Astrocyte (in vitro differentiated cells and primary cell): ENCODE measurements around the gene INO80B. TPM values are rescaled to one million over a fixed set of nuclear protein-coding genes. Genes with fewer than 3 reads are reported as not detected.

ENCODE experiments used
- DNase-seq: peaks from one replicate; pipeline ENCODE4 v3.0.0-alpha.2; 2010; ENCODE audit warnings: low read depth
- FAIRE-seq: peaks from 2 replicates; lab custom pipeline; 2011; peaks lifted over from hg19 to GRCh38; lab: Jason Lieb, UNC
- H2AFZ ChIP-seq: 2 replicates; pipeline ENCODE4 v1.6.0; 2012; ENCODE audit warnings: low read depth, low read length, inconsistent platforms
- H3K27ac ChIP-seq: 2 replicates; pipeline ENCODE4 v1.5.1; 2011; ENCODE audit warnings: low read depth, low read length, inconsistent platforms
- H3K27me3 ChIP-seq: 2 replicates; pipeline ENCODE4 v1.6.0; 2011; ENCODE audit warnings: low read length, inconsistent platforms; ENCODE audit not compliant: insufficient read depth
- H3K36me3 ChIP-seq: 2 replicates; pipeline ENCODE4 v1.5.1; 2011; ENCODE audit warnings: low read length, inconsistent platforms; ENCODE audit not compliant: insufficient read depth
- H3K4me1 ChIP-seq: 2 replicates; pipeline ENCODE4 v1.5.1; 2011; ENCODE audit warnings: low read length, inconsistent platforms; ENCODE audit not compliant: insufficient read depth
- H3K4me2 ChIP-seq: 2 replicates; pipeline ENCODE4 v1.6.0; 2012; ENCODE audit warnings: low read length, inconsistent platforms
- H3K4me3 ChIP-seq: 2 replicates; pipeline ENCODE4 v1.5.1; 2011; ENCODE audit warnings: low read depth, mild to moderate bottlenecking, low read length, inconsistent platforms; ENCODE audit not compliant: insufficient read depth
- H3K79me2 ChIP-seq: 2 replicates; pipeline ENCODE4 v1.6.0; 2012; ENCODE audit warnings: mild to moderate bottlenecking, low read length, inconsistent platforms; ENCODE audit not compliant: insufficient read depth
- H3K9ac ChIP-seq: 2 replicates; pipeline ENCODE4 v1.6.0; 2012; ENCODE audit warnings: mild to moderate bottlenecking, low read length, inconsistent platforms
- H3K9me3 ChIP-seq: 2 replicates; pipeline ENCODE4 v1.5.1; 2012; ENCODE audit warnings: low read depth, mild to moderate bottlenecking, low read length, inconsistent platforms; ENCODE audit not compliant: insufficient read depth
- H4K20me1 ChIP-seq: 2 replicates; pipeline ENCODE4 v1.6.0; 2012; ENCODE audit warnings: low read length, inconsistent platforms; ENCODE audit not compliant: insufficient read depth
- H3K27ac Mint-ChIP-seq: one replicate; pipeline ENCODE4 v1.8.0; 2021; ENCODE audit warnings: mild to moderate bottlenecking, mixed read lengths; ENCODE audit not compliant: unreplicated experiment
- H3K27me3 Mint-ChIP-seq: one replicate; pipeline ENCODE4 v1.8.0; 2021; ENCODE audit warnings: low read depth, mixed read lengths; ENCODE audit not compliant: unreplicated experiment
- H3K36me3 Mint-ChIP-seq: one replicate; pipeline ENCODE4 v1.8.0; 2021; ENCODE audit warnings: low read depth, mixed read lengths; ENCODE audit not compliant: unreplicated experiment
- H3K4me1 Mint-ChIP-seq: one replicate; pipeline ENCODE4 v1.8.0; 2021; ENCODE audit warnings: low read depth, mixed read lengths; ENCODE audit not compliant: unreplicated experiment
- H3K4me3 Mint-ChIP-seq: one replicate; pipeline ENCODE4 v1.8.0; 2021; ENCODE audit warnings: mild to moderate bottlenecking, moderate library complexity, mixed read lengths; ENCODE audit not compliant: unreplicated experiment
- H3K9me3 Mint-ChIP-seq: one replicate; pipeline ENCODE4 v1.8.0; 2021; ENCODE audit warnings: mild to moderate bottlenecking, mixed read lengths; ENCODE audit not compliant: unreplicated experiment
- EZH2 ChIP-seq: IDR thresholded peaks from 2 replicates; pipeline ENCODE4 v1.6.1; 2012; ENCODE audit warnings: mild to moderate bottlenecking, low read length, inconsistent platforms; ENCODE audit not compliant: insufficient read depth
- total RNA-seq: library from RNA; stranded (reverse); gene quantifications from 2 replicates; pipeline ENCODE4 v1.2.1, GENCODE V29; 2021
- TF ChIP-seq, protein P1 (sequence below): IDR thresholded peaks from 2 replicates; pipeline ENCODE4 v1.5.1; 2011; ENCODE audit warnings: low read depth, mild to moderate bottlenecking, inconsistent platforms, low read length, moderate library complexity; ENCODE audit not compliant: insufficient read depth

Gene INO80B
- total RNA-seq, 1 donor from 2014 or later, result 19.2 TPM

DNA sequence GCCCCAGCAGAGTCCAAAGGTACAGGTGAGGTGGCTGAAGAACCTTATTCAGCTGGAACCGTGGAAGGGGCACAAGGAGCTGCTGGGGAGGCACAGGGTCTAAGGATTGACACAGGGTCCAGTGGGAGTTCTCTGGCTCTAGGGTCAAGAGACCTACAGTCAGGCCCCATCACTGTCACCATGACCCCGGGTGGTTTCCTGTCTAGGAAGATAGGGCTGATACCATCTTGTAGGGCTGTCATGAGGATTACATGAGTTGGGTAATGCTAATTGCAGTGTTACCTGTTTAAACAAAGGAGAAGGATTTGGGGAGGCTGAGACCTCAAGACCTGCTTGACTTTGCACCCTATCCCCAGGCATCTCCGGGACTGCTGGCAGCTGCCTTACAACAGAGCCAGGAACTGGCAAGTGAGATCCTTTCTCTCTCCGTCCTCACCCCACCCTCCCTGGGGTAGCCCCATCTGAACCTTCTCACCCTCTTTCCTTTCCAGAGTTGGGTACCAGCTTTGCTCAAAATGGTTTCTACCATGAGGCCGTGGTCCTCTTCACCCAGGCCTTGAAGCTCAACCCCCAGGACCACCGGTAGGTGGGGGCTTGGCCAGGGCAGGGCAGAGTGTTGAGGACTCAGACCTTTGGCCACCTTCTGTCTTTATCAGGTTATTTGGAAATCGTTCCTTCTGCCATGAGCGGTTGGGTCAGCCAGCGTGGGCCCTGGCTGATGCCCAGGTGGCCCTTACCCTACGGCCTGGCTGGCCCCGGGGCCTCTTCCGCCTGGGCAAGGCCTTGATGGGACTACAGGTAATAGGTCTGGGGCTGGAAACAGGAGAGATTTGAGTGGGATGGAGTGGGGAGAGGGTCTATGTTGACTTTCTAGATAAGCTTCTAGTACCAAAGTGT is 37.0 kb downstream of the INO80B start:
- H3K4me2 ChIP-seq, result no peak overlapping the region
- H3K36me3 ChIP-seq, result peaks cover 6% of the 10 kb centered on the region
- no peak overlapping the region for H3K27ac ChIP-seq
- H2AFZ ChIP-seq, result no peak overlapping the region
- no peaks in the 10 kb centered on the region for H3K9me3 Mint-ChIP-seq
- H3K4me1 Mint-ChIP-seq, result peaks cover 9% of the 10 kb centered on the region
- peaks cover 4% of the 10 kb centered on the region for H3K4me1 ChIP-seq
- FAIRE-seq (no peak), DNase-seq (no peak)
- H3K27me3 Mint-ChIP-seq, result peaks cover 15% of the 10 kb centered on the region
- peaks cover 7% of the 10 kb centered on the region for H4K20me1 ChIP-seq
- H3K4me3 Mint-ChIP-seq, result no peak overlapping the region
- H3K4me3 ChIP-seq, result no peak overlapping the region
- no peaks in the 10 kb centered on the region for H3K9me3 ChIP-seq
- peaks cover under 1% of the 10 kb centered on the region for H3K27me3 ChIP-seq
- H3K79me2 ChIP-seq, result no peaks in the 10 kb centered on the region
- H3K36me3 Mint-ChIP-seq, result peaks cover 38% of the 10 kb centered on the region
- no peak overlapping the region for H3K9ac ChIP-seq
- peak overlapping the region; percentile 58 for H3K27ac Mint-ChIP-seq
- TF ChIP-seq, protein P1, sequence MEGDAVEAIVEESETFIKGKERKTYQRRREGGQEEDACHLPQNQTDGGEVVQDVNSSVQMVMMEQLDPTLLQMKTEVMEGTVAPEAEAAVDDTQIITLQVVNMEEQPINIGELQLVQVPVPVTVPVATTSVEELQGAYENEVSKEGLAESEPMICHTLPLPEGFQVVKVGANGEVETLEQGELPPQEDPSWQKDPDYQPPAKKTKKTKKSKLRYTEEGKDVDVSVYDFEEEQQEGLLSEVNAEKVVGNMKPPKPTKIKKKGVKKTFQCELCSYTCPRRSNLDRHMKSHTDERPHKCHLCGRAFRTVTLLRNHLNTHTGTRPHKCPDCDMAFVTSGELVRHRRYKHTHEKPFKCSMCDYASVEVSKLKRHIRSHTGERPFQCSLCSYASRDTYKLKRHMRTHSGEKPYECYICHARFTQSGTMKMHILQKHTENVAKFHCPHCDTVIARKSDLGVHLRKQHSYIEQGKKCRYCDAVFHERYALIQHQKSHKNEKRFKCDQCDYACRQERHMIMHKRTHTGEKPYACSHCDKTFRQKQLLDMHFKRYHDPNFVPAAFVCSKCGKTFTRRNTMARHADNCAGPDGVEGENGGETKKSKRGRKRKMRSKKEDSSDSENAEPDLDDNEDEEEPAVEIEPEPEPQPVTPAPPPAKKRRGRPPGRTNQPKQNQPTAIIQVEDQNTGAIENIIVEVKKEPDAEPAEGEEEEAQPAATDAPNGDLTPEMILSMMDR, result no peak
- TF ChIP-seq EZH2, result no peak

DNA sequence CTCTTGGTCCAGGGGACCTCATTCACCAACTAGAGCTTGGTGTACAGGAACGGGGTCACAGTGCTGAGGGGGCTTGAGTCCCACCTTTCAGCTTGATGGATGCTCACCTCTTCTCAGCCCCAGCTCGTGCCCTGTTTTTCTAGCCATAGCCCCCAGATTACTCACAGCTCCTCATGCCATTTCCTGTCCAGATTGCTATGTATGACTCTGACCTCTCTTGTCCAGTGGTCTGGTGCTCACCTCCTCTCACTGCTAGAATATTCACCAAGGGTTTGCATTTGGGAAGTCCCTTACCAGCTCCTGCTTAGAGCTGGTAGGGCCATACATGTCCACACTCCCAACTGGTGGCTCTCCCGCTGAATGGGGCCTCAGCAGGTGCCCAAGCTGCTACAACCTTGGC is 38.7 kb downstream of the INO80B start:
- DNase-seq (no peak), FAIRE-seq (no peak)
- H3K9ac ChIP-seq, result no peak overlapping the region
- peaks cover 6% of the 10 kb centered on the region for H3K36me3 ChIP-seq
- H3K9me3 ChIP-seq, result no peaks in the 10 kb centered on the region
- H3K4me3 ChIP-seq, result no peak overlapping the region
- peaks cover 16% of the 10 kb centered on the region for H3K4me1 ChIP-seq
- peaks cover 7% of the 10 kb centered on the region for H4K20me1 ChIP-seq
- H3K4me1 Mint-ChIP-seq, result peaks cover 15% of the 10 kb centered on the region
- H3K4me2 ChIP-seq, result no peak overlapping the region
- H3K27ac Mint-ChIP-seq, result no peak overlapping the region
- peaks cover 17% of the 10 kb centered on the region for H3K27me3 ChIP-seq
- peaks cover 38% of the 10 kb centered on the region for H3K36me3 Mint-ChIP-seq
- H3K4me3 Mint-ChIP-seq, result peak overlapping the region; percentile 6
- no peaks in the 10 kb centered on the region for H3K79me2 ChIP-seq
- TF ChIP-seq EZH2, result no peak
- TF ChIP-seq, protein P1, result no peak
- no peak overlapping the region for H3K27ac ChIP-seq
- peaks cover 30% of the 10 kb centered on the region for H3K27me3 Mint-ChIP-seq
- no peaks in the 10 kb centered on the region for H3K9me3 Mint-ChIP-seq
- no peak overlapping the region for H2AFZ ChIP-seq

DNA sequence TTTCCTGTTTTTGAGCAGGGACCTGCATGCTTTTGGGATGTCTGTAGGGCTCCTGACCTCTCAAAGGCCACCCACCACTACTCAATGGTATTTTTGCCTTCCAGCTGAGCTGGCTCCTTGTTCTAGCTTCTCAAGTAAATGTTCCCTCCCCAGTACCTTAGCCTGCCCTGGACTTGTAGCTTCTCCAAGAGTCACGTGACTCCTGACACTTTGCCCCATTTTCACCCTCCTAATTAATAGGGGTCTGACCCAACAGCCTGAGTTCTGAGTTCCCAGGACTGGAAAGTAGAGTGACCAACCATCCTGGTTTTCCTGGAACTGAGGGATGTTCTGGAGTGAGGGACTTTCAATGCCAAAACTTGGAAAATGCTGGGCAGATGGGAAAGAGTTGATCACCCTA is 40.6 kb downstream of the INO80B start:
- Histone ChIP-seq H3K36me3 (peaks cover 6% of the 10 kb centered on the region), H3K27me3 (peaks cover 32% of the 10 kb centered on the region), H3K4me2 (no peak overlapping the region), H3K9me3 (no peaks in the 10 kb centered on the region), H4K20me1 (no peaks in the 10 kb centered on the region), H3K79me2 (no peaks in the 10 kb centered on the region), H3K4me1 (peaks cover 18% of the 10 kb centered on the region), H3K4me3 (no peak overlapping the region), H3K9ac (no peak overlapping the region), H3K27ac (no peak overlapping the region), H2AFZ (no peak overlapping the region)
- Mint-ChIP-seq H3K4me1 (peaks cover 14% of the 10 kb centered on the region), H3K27ac (no peak overlapping the region), H3K36me3 (peaks cover 30% of the 10 kb centered on the region), H3K9me3 (no peaks in the 10 kb centered on the region), H3K27me3 (peaks cover 44% of the 10 kb centered on the region), H3K4me3 (no peak overlapping the region)
- FAIRE-seq, result no peak
- no peak for TF ChIP-seq EZH2
- no peak for DNase-seq
